Ascending aorta (tissue), 2 donors: Measurements from ENCODE around the gene PGLYRP4. TPM values are rescaled to one million over a fixed set of nuclear protein-coding genes. Genes with fewer than 3 reads are reported as not detected.

Experiments
- DNase-seq, 2 donors: peaks; one replicate each; pipeline ENCODE4 v3.0.0-alpha.2; 2019; ENCODE audit warnings: low spot score in 2 of 2
- H3K27ac ChIP-seq, 2 donors: fragments of 200-600 bp; sonication (generic); one replicate each; pipeline ENCODE4 v1.5.1; 2016 to 2017; ENCODE audit warnings: mild to moderate bottlenecking in 1 of 2
- H3K27me3 ChIP-seq: fragments of 200-600 bp; sonication (generic); one replicate; pipeline ENCODE4 v1.5.1; 2017
- H3K36me3 ChIP-seq, 2 donors: fragments of 200-600 bp; sonication (generic); one replicate each; pipeline ENCODE4 v1.5.1; 2016
- H3K4me1 ChIP-seq, 2 donors: fragments of 200-600 bp; sonication (generic); one replicate each; pipeline ENCODE4 v1.5.1; 2016 to 2017; ENCODE audit warnings: mild to moderate bottlenecking in 1 of 2
- H3K4me3 ChIP-seq, 2 donors: fragments of 200-600 bp; sonication (generic); one replicate each; pipeline ENCODE4 v1.5.1; 2016 to 2017; ENCODE audit warnings: mild to moderate bottlenecking in 1 of 2
- H3K9me3 ChIP-seq, 2 donors: fragments of 200-600 bp; sonication (generic); one replicate each; pipeline ENCODE4 v1.5.1; 2016
- CTCF ChIP-seq, 3 experiments: fragments of 200-600 bp in 2 of 3; fragments of 450-650 bp in 1 of 3; sonication (generic) in 2 of 3; IDR thresholded peaks; one replicate each; pipeline ENCODE4 v1.5.1; 2016 to 2019; ENCODE audit warnings: antibody characterized with exemption in 3 of 3, mild to moderate bottlenecking in 1 of 3, moderate library complexity in 1 of 3
- intact Hi-C: fragments of 100-400 bp; cut with DNase I; formaldehyde crosslinking; loops from one replicate; pipeline ENCODE4 v1.15.1; 2023
- total RNA-seq: library from RNA; depleted of rRNA; stranded (reverse); fragments of >200 nt; gene quantifications from one replicate; pipeline ENCODE4 v1.1.0, GENCODE V29; 2016

PGLYRP4 gene
- not detected for total RNA-seq

DNA sequence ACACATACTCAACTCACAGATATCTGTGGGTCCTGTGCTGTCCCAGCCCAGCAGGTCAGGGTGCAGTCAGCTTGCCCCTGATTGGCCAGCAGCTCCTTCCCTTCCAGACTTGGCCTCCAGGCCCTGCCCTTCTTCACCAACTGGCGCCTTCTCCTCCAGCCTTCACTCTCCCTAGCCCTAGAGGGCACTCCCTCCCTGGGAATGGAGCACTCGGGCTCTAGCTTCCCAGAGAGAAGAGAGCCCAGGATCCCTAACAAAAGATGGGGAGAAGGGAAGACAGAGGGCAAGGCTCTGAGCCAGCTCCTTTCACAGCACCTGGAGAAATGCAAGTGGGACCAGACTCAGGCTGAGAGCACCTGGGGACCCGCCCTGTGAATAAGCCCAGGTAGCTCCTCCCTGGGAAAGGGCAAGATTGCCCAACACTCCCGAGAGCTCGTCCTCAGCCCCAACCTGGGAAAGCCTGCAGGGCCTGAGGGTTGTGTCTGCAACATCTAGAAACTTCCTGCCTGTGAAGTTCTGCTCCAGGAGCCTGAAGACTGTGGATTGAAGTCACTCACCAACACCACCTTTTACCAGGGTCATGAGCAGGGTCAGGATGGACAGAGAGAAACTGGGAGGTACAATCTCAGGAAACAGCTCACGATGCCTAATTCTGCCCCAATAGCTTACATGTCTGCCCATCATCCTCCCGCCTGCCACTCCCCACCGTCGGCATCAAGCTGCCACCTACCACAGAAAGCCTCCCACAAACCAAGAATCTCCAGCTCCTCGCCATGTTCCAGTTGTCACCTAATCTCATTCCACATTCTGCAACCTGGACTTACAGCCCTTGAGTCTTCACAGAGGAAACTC is at the start of gene PGLYRP4:
Gene PGLYRP4 (minus strand): TSS at position 331 of the 852 bp plus-strand sequence. CDS start 909 bp downstream, outside the sequence.
- no peaks in the 10 kb centered on the region for H3K36me3 ChIP-seq
- intact Hi-C loops, result no loop called here
- TF ChIP-seq CTCF (IDR thresholded peaks at IDR 0.05), result no peak
- H3K27me3 ChIP-seq, result no peaks in the 10 kb centered on the region
- H3K9me3 ChIP-seq, result no peaks in the 10 kb centered on the region
- H3K27ac ChIP-seq, result no peak within 1 kb of the TSS
- H3K4me1 ChIP-seq, result no peaks in the 10 kb centered on the region
- no peak within 1 kb of the TSS for H3K4me3 ChIP-seq
- DNase-seq, result no peak

- no peaks in the 10 kb centered on the region for H3K36me3 ChIP-seq
- TF ChIP-seq CTCF (IDR thresholded peaks at IDR 0.05), result no peak
- no peaks in the 10 kb centered on the region for H3K4me1 ChIP-seq
- intact Hi-C loops, result no loop called here
- no peaks in the 10 kb centered on the region for H3K27me3 ChIP-seq
- no peak for DNase-seq
- H3K27ac ChIP-seq, result no peak overlapping the region
- H3K4me3 ChIP-seq, result no peak overlapping the region
- H3K9me3 ChIP-seq, result no peaks in the 10 kb centered on the region
These were observed 49.4 kb upstream of the PGLYRP4 start for GRCh38 chr1:153397924-153398651.

- H3K4me3 ChIP-seq, result no peak overlapping the region
- no peaks in the 10 kb centered on the region for H3K36me3 ChIP-seq
- H3K9me3 ChIP-seq, result no peaks in the 10 kb centered on the region
- H3K4me1 ChIP-seq, result no peaks in the 10 kb centered on the region
- no peaks in the 10 kb centered on the region for H3K27me3 ChIP-seq
- no peak for TF ChIP-seq CTCF (IDR thresholded peaks at IDR 0.05)
- DNase-seq, result no peak
- no peak overlapping the region for H3K27ac ChIP-seq
- intact Hi-C loops, result no loop called here
These were observed 48.6 kb upstream of the PGLYRP4 start for GRCh38 chr1:153397051-153397923.

DNA sequence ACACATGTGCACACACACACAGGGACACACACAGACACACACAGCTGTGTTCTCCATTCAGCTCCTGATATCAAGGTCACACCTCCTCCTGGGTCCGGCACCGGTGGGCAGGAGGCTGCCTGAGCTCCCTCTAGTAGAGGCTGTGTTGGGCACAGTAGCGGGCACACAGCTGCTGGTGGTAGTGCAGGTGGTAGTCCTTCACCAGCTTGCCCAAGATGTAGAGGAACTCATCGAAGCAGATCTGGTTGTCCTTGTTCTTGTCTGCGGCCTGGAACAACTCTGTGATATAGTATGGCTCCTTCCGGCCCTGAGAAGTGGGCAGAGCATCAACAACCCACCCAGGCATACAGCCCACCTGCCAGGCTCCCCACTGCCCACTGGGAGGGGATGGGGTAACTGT is 47.8 kb upstream of the PGLYRP4 start:
- no peak for DNase-seq
- H3K4me1 ChIP-seq, result no peaks in the 10 kb centered on the region
- TF ChIP-seq CTCF (IDR thresholded peaks at IDR 0.05), result no peak
- H3K27ac ChIP-seq, result no peak overlapping the region
- intact Hi-C loops, result no loop called here
- no peaks in the 10 kb centered on the region for H3K9me3 ChIP-seq
- no peaks in the 10 kb centered on the region for H3K36me3 ChIP-seq
- no peak overlapping the region for H3K4me3 ChIP-seq
- no peaks in the 10 kb centered on the region for H3K27me3 ChIP-seq

DNA sequence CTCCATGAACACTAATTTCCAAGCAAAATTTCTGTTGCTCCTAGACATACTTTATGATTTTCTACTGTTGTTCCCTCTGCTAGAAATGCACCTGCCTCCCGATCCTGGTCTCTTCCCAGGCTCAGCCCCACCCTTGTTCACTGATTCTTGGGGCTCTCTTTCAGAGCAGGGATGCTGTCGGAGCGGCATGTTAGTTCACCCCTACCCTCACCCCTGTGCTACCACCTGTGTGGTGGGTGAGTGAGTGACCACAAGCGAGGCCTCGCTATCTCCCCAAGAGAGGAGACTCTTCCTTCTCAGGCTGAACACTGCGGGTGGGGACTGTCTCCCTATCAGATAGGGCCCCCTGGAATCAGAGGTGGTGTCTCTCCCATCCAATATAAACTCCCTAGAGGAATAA is 47.1 kb upstream of the PGLYRP4 start:
- no peak for DNase-seq
- Histone ChIP-seq H3K4me3 (no peak overlapping the region), H3K27ac (no peak overlapping the region), H3K4me1 (no peaks in the 10 kb centered on the region), H3K9me3 (no peaks in the 10 kb centered on the region), H3K27me3 (no peaks in the 10 kb centered on the region), H3K36me3 (no peaks in the 10 kb centered on the region)
- intact Hi-C loops, result no loop called here
- no peak for TF ChIP-seq CTCF (IDR thresholded peaks at IDR 0.05)
